GM12865 (cell line): ENCODE measurements around the gene TBC1D22A.

Source experiments
- DNase-seq: peaks from one replicate; pipeline ENCODE4 v3.0.0; 2010; ENCODE audit warnings: low read depth
- H3K4me3 ChIP-seq: 2 replicates; pipeline ENCODE4 v1.5.1; 2011; ENCODE audit warnings: mild to moderate bottlenecking, low read depth, low read length, control low read depth
- CTCF ChIP-seq: IDR thresholded peaks from 2 replicates; pipeline ENCODE4 v1.5.1; 2011; ENCODE audit warnings: low read length, control low read depth, low read depth, inconsistent platforms; ENCODE audit not compliant: insufficient read depth; ENCODE audit errors: missing control alignments

The TBC1D22A gene

GRCh38 chr22:47094861-47095330 is 332.4 kb downstream of the TBC1D22A start:
- no peak for DNase-seq
- H3K4me3 ChIP-seq: no peak overlapping the region
- TF ChIP-seq CTCF: no peak

GRCh38 chr22:47095395-47096122 is 333.1 kb downstream of the TBC1D22A start:
- DNase-seq: no peak
- TF ChIP-seq CTCF: no peak
- H3K4me3 ChIP-seq: no peak overlapping the region

- no peak overlapping the region for H3K4me3 ChIP-seq
- DNase-seq: no peak
- no peak for TF ChIP-seq CTCF
Measured at GRCh38 chr22:47098121-47098520, 335.7 kb downstream of the TBC1D22A start.

GRCh38 chr22:47098554-47098953 is 336.1 kb downstream of the TBC1D22A start:
- DNase-seq: no peak
- no peak for TF ChIP-seq CTCF
- no peak overlapping the region for H3K4me3 ChIP-seq

- DNase-seq: no peak
- no peak for TF ChIP-seq CTCF
- no peak overlapping the region for H3K4me3 ChIP-seq
Measured at GRCh38 chr22:47100019-47100418, 337.6 kb downstream of the TBC1D22A start.

GRCh38 chr22:47100646-47101200 is 338.3 kb downstream of the TBC1D22A start:
- H3K4me3 ChIP-seq: no peak overlapping the region
- DNase-seq: no peak
- no peak for TF ChIP-seq CTCF
